Measurements from ENCODE around the gene COG4. TPM values are rescaled to one million over a fixed set of nuclear protein-coding genes. Genes with fewer than 3 reads are reported as not detected.

The COG4 gene
- polyA plus RNA-seq (2012; ENCODE audit: insufficient read depth, insufficient read length, low read depth): 96.7 TPM

- Histone ChIP-seq H3K36me3 (peaks cover 30% of the 10 kb centered on the region), H3K9me3 (no peaks in the 10 kb centered on the region), H3K27me3 (no peaks in the 10 kb centered on the region), H3K4me3 (ENCODE audit: low read depth, low read length) (peak within 1 kb of the TSS; percentile 92), H3K4me1 (peaks cover 11% of the 10 kb centered on the region)
- no peak for TF ChIP-seq CTCF (IDR thresholded peaks at IDR 0.05; ENCODE audit: low read depth, low read length)
- DNase-seq: peak; percentile 93
Measured at GRCh38 chr16:70523076-70523742, at the start of gene COG4. TSS of gene COG4 (minus strand) at chr16:70523554. CDS start at chr16:70523543, 11 bp downstream.

- no peak for DNase-seq
- H3K9me3 ChIP-seq: no peaks in the 10 kb centered on the region
- no peaks in the 10 kb centered on the region for H3K27me3 ChIP-seq
- H3K4me1 ChIP-seq: no peaks in the 10 kb centered on the region
- H3K36me3 ChIP-seq: peaks cover 76% of the 10 kb centered on the region
- TF ChIP-seq CTCF (IDR thresholded peaks at IDR 0.05; ENCODE audit: low read depth, low read length): no peak
- H3K4me3 ChIP-seq (ENCODE audit: low read depth, low read length): no peak overlapping the region
Measured at GRCh38 chr16:70572926-70573270, 49.5 kb upstream of the COG4 start.

- no peak for TF ChIP-seq CTCF (IDR thresholded peaks at IDR 0.05; ENCODE audit: low read depth, low read length)
Measured at GRCh38 chr16:70572050-70572925, 48.9 kb upstream of the COG4 start.

GRCh38 chr16:70571623-70572022 is 48.3 kb upstream of the COG4 start:
- no peak for TF ChIP-seq CTCF (IDR thresholded peaks at IDR 0.05; ENCODE audit: low read depth, low read length)
- Histone ChIP-seq H3K4me1 (no peaks in the 10 kb centered on the region), H3K9me3 (no peaks in the 10 kb centered on the region), H3K4me3 (ENCODE audit: low read depth, low read length) (no peak overlapping the region), H3K27me3 (no peaks in the 10 kb centered on the region), H3K36me3 (peaks cover 89% of the 10 kb centered on the region)
- DNase-seq: no peak

More at GRCh38 chr16:70572050-70572925, 48.9 kb upstream of the COG4 start:
- Histone ChIP-seq H3K36me3 (peaks cover 82% of the 10 kb centered on the region), H3K4me3 (ENCODE audit: low read depth, low read length) (no peak overlapping the region), H3K9me3 (no peaks in the 10 kb centered on the region), H3K27me3 (no peaks in the 10 kb centered on the region), H3K4me1 (no peaks in the 10 kb centered on the region)
- no peak for DNase-seq

GRCh38 chr16:70570967-70571570 is 47.7 kb upstream of the COG4 start:
- no peak for DNase-seq
- TF ChIP-seq CTCF (IDR thresholded peaks at IDR 0.05; ENCODE audit: low read depth, low read length): no peak
- peaks cover 95% of the 10 kb centered on the region for H3K36me3 ChIP-seq

More at GRCh38 chr16:70570967-70571570, 47.7 kb upstream of the COG4 start:
- H3K4me3 ChIP-seq (ENCODE audit: low read depth, low read length): no peak overlapping the region
- no peaks in the 10 kb centered on the region for H3K27me3 ChIP-seq
- H3K9me3 ChIP-seq: no peaks in the 10 kb centered on the region
- no peaks in the 10 kb centered on the region for H3K4me1 ChIP-seq

All from BE2C (cell line).